MM.1S (cell line): ENCODE results near the gene STK32C.

Experiments
- CTCF ChIP-seq: fragments of 300-600 bp; sonication (generic); IDR thresholded peaks from 2 replicates; pipeline ENCODE4 v1.5.1; 2016; ENCODE audit warnings: antibody characterized with exemption, low read length, mixed read lengths
- EZH2 ChIP-seq: fragments of 300-600 bp; sonication (generic); optimal IDR thresholded peaks from 2 replicates; pipeline ENCODE3; 2017; ENCODE audit warnings: low read depth, mild to moderate bottlenecking, antibody characterized with exemption, low read length, mixed read lengths
- EZH2phosphoT487 ChIP-seq: fragments of 300-600 bp; sonication (generic); IDR thresholded peaks from 2 replicates; pipeline ENCODE4 v1.6.1; 2018; ENCODE audit warnings: antibody characterized with exemption, low read length

- TF ChIP-seq EZH2phosphoT487 (no peak), EZH2 (no peak), CTCF (no peak)
These were observed 59.1 kb downstream of the STK32C start for GRCh38 chr10:132248455-132249225.
